HepG2 (cell line): ENCODE results near the gene CHEK2. TPM values are rescaled to one million over a fixed set of nuclear protein-coding genes. Genes with fewer than 3 reads are reported as not detected.

Source experiments
- ATAC-seq: fragments of 200-7000 bp; cut with Tn5 transposase; 3 replicates; pipeline ENCODE4 v1.9.1; 2020; ENCODE audit warnings: mild to moderate bottlenecking, moderate library complexity
- BruUV-seq: library from RNA; stranded (reverse); fragments of 400-500 nt; replicated peaks from 2 replicates; lab custom pipeline; 2021; lab: Mats Ljungman, UMichigan
- CTCF ChIA-PET: fragments of 300-600 bp; formaldehyde crosslinking; extraction: SDS; loops from one replicate; lab custom pipeline; 2021; ENCODE audit warnings: low total read pairs, inconsistent platforms, low intra/inter-chr PET ratio; lab: Yijun Ruan, JAX
- POLR2A ChIA-PET: fragments of 350-600 bp; sonication (Branson Sonifier 250); formaldehyde crosslinking; loops from one replicate; lab custom pipeline; 2020; ENCODE audit warnings: antibody characterized with exemption, inconsistent platforms; lab: Yijun Ruan, JAX
- DNase-seq: peaks from one replicate; pipeline ENCODE4 v3.0.0-alpha.2; 2015; ENCODE audit warnings: low spot score
- FAIRE-seq: peaks from 3 replicates; lab custom pipeline; 2011; peaks lifted over from hg19 to GRCh38; lab: Jason Lieb, UNC
- H2AFZ ChIP-seq: one replicate; pipeline ENCODE4 v1.6.1; 2011; ENCODE audit warnings: low read length, inconsistent platforms
- H3K27ac ChIP-seq: fragments of 300-600 bp; 3 replicates; pipeline ENCODE4 v1.8.0; 2011; ENCODE audit warnings: mixed run types, mild to moderate bottlenecking, mixed read lengths, low read length, inconsistent platforms; ENCODE audit not compliant: insufficient read depth; ENCODE audit errors: extremely low read length
- H3K27me3 ChIP-seq, 2 experiments: fragments of 200-600 bp in 1 of 2; 2 replicates in 1 of 2; 3 replicates in 1 of 2; pipeline versions ENCODE4 v1.6.0 to v1.8.0; 2011; ENCODE audit warnings: low read length in 2 of 2, mild to moderate bottlenecking in 2 of 2, moderate library complexity in 2 of 2, inconsistent platforms in 1 of 2; ENCODE audit not compliant: insufficient read depth in 2 of 2, control insufficient read depth in 1 of 2
- H3K36me3 ChIP-seq, 2 experiments: fragments of 200-600 bp in 1 of 2; replicated peaks in 1 of 2; 2 replicates in 1 of 2; 3 replicates in 1 of 2; pipeline versions ENCODE4 v1.5.1 to v1.8.0; 2011; ENCODE audit warnings: low read length in 2 of 2, inconsistent platforms in 1 of 2; ENCODE audit not compliant: insufficient read depth in 2 of 2, control insufficient read depth in 1 of 2
- H3K4me1 ChIP-seq: 2 replicates; pipeline ENCODE4 v1.5.1; 2012; ENCODE audit warnings: low read length, inconsistent platforms; ENCODE audit not compliant: insufficient read depth
- H3K4me2 ChIP-seq: 2 replicates; pipeline ENCODE4 v1.6.0; 2011; ENCODE audit warnings: low read depth, low read length, inconsistent platforms
- H3K4me3 ChIP-seq, 3 experiments: fragments of 200-600 bp in 1 of 3; sonication (generic), shearing (Covaris generic) in 1 of 3; replicated peaks in 1 of 3; 2 replicates each; pipeline ENCODE4 v1.5.1; 2011 to 2016; ENCODE audit warnings: low read length in 3 of 3, inconsistent platforms in 2 of 3, low read depth in 2 of 3, mild to moderate bottlenecking in 2 of 3, control low read depth in 1 of 3, mixed read lengths in 1 of 3; ENCODE audit not compliant: insufficient read depth in 1 of 3
- H3K79me2 ChIP-seq: one replicate; pipeline ENCODE4 v1.6.1; 2011; ENCODE audit warnings: low read length, inconsistent platforms; ENCODE audit not compliant: insufficient read depth
- H3K9ac ChIP-seq: 2 replicates; pipeline ENCODE4 v1.6.0; 2011; ENCODE audit warnings: mild to moderate bottlenecking, low read depth, low read length, inconsistent platforms; ENCODE audit not compliant: insufficient read depth
- H3K9me3 ChIP-seq: 2 replicates; pipeline ENCODE4 v1.5.1; 2012; ENCODE audit warnings: mild to moderate bottlenecking, low read length
- H4K20me1 ChIP-seq: 2 replicates; pipeline ENCODE4 v1.6.0; 2011; ENCODE audit warnings: inconsistent platforms, mild to moderate bottlenecking, low read length, moderate library complexity; ENCODE audit not compliant: insufficient read depth
- CHCHD3 ChIP-seq: sonication (generic); formaldehyde crosslinking; IDR thresholded peaks from 2 replicates; pipeline ENCODE4 v1.8.0; 2022; ENCODE audit warnings: mild to moderate bottlenecking, missing genetic modification reagents, moderate library complexity
- HNF4A ChIP-seq: sonication (generic); formaldehyde crosslinking; IDR thresholded peaks from 2 replicates; pipeline ENCODE4 v1.4.0; 2020; ENCODE audit warnings: missing genetic modification reagents
- IKZF1 ChIP-seq: fragments of 450-650 bp; IDR thresholded peaks from 2 replicates; pipeline ENCODE4 v1.7.1; 2016
- MIER2 ChIP-seq: IDR thresholded peaks from 2 replicates; pipeline ENCODE4 v1.6.1; 2016; ENCODE audit warnings: missing biosample characterization, missing genetic modification reagents
- SNRNP70 ChIP-seq: fragments of 200-400 bp; formaldehyde crosslinking; IDR thresholded peaks from 2 replicates; pipeline ENCODE4 v1.6.1; 2017; ENCODE audit warnings: mild to moderate bottlenecking, low read depth, low read length, moderate library complexity
- TERF1 ChIP-seq: sonication (generic); formaldehyde crosslinking; IDR thresholded peaks from 2 replicates; pipeline ENCODE4 v1.8.0; 2022; ENCODE audit warnings: mild to moderate bottlenecking, missing genetic modification reagents, moderate library complexity
- ZNF124 ChIP-seq: sonication (generic); formaldehyde crosslinking; IDR thresholded peaks from 2 replicates; pipeline ENCODE4 v1.4.0; 2020; ENCODE audit warnings: missing genetic modification reagents
- ZNF33B ChIP-seq: sonication (generic); formaldehyde crosslinking; IDR thresholded peaks from 2 replicates; pipeline ENCODE4 v1.5.1; 2020; ENCODE audit warnings: mild to moderate bottlenecking, missing genetic modification reagents
- ZNF746 ChIP-seq: sonication (generic); formaldehyde crosslinking; IDR thresholded peaks from 2 replicates; pipeline ENCODE4 v1.8.0; 2022; ENCODE audit warnings: mild to moderate bottlenecking, missing genetic modification reagents
- ZNF792 ChIP-seq: IDR thresholded peaks from 2 replicates; pipeline ENCODE4 v1.6.1; 2016
- WGBS: methylation state at CpG from one replicate; pipeline ENCODE4 v1.1.6; 2017; ENCODE audit warnings: low lambda C conversion rate; 5-methylcytosine and 5-hydroxymethylcytosine counted together
- in situ Hi-C: cut with HindIII; loops from 2 replicates; pipeline ENCODE4 v1.10.0; 2017; ENCODE audit warnings: low pct_unique_long_range_greater_than_20kb; ENCODE audit not compliant: extremely low pct_ligation_motif_present
- intact Hi-C: fragments of 100-400 bp; cut with micrococcal nuclease; formaldehyde crosslinking; loops from one replicate; pipeline ENCODE4 v1.10.0; 2022; ENCODE audit not compliant: unreplicated experiment
- polyA plus RNA-seq, 8 experiments: library from polyadenylated mRNA; depleted of rRNA in 3 of 8; stranded (reverse) in 7 of 8; unstranded in 1 of 8; fragments of >200 nt; fragmentation: Illumina TruSeq in 4 of 8; extraction: Trizol in 4 of 8; gene quantifications; 2 replicates each; pipeline versions ENCODE4 v1.2.1 to v1.2.3, GENCODE V29; 2011 to 2016; ENCODE audit warnings: low read depth in 4 of 8, missing spikeins in 1 of 8, mixed read lengths in 1 of 8; ENCODE audit not compliant: insufficient read depth in 1 of 8
- total RNA-seq, 5 experiments: library from RNA; depleted of rRNA; stranded (reverse); fragments of >200 nt; fragmentation: Illumina TruSeq; extraction: Trizol; gene quantifications; 2 replicates each; pipeline ENCODE4 v1.2.3, GENCODE V29; 2016; ENCODE audit warnings: low read depth in 1 of 5
- TF ChIP-seq, protein P1 (sequence below): sonication (generic); formaldehyde crosslinking; IDR thresholded peaks from 2 replicates; pipeline ENCODE4 v1.5.1; 2020; ENCODE audit warnings: missing genetic modification reagents, mild to moderate bottlenecking, borderline replicate concordance
- TF ChIP-seq, protein P2 (sequence below): sonication (generic); formaldehyde crosslinking; IDR thresholded peaks from 2 replicates; pipeline ENCODE4 v1.4.0; 2020; ENCODE audit warnings: missing genetic modification reagents
- TF ChIP-seq, protein P3 (sequence below): IDR thresholded peaks from 2 replicates; pipeline ENCODE4 v1.6.1; 2016; ENCODE audit warnings: low read depth, control low read depth

The CHEK2 gene
- total and polyA plus RNA-seq, 2 of the 13 experiments (the other 11 are each of a cell fraction or from before 2014, with no cell fraction given) = 27.0 to 40.5 TPM

GRCh38 chr22:28783786-28784671 is 42.4 kb upstream of the CHEK2 start:
- H3K27ac ChIP-seq = peak overlapping the region; percentile 84
- no peaks in the 10 kb centered on the region for H3K27me3 ChIP-seq
- DNase-seq = peak; percentile 96
- H3K9me3 ChIP-seq = no peaks in the 10 kb centered on the region
- intact Hi-C loops = loop anchor here (5.0 kb wide), 2 partner anchors 42 to 182 kb away; partner anchors contain the start of genes CHEK2 and HSCB
- no peaks in the 10 kb centered on the region for H4K20me1 ChIP-seq
- peaks cover 10 to 45% of the 10 kb centered on the region in 2 experiments for H3K36me3 ChIP-seq
- ChIA-PET CTCF (no interaction called here), POLR2A (interaction anchor here (0.6 to 6.6 kb wide), 25 partner anchors 10 to 257 kb away, joined by 3 to 140 read pairs (median 6); partner anchors contain the start of genes CCDC117, TTC28 and XBP1)
- in situ Hi-C loops = loop anchor here (10.0 kb wide), 1 partner anchor 179 kb away; no protein-coding TSS in a partner anchor
- WGBS = 0% methylated on average over 4 of the region's 4 CpGs
- H3K4me3 ChIP-seq = peak overlapping the region in 2 of 3 experiments; percentile 17 to 35; a peak in 2 of 6 replicates
- peak overlapping the region; percentile 71 for H3K9ac ChIP-seq
- H3K79me2 ChIP-seq = peaks cover 40% of the 10 kb centered on the region
- H2AFZ ChIP-seq = no peak overlapping the region
- BruUV-seq = TSS peak; percentile 98
- peak; percentile 99 for FAIRE-seq
- H3K4me1 ChIP-seq = peaks cover 61% of the 10 kb centered on the region
- ATAC-seq = peak; percentile 98
- peak overlapping the region; percentile 66 for H3K4me2 ChIP-seq
- TF ChIP-seq, protein P1, sequence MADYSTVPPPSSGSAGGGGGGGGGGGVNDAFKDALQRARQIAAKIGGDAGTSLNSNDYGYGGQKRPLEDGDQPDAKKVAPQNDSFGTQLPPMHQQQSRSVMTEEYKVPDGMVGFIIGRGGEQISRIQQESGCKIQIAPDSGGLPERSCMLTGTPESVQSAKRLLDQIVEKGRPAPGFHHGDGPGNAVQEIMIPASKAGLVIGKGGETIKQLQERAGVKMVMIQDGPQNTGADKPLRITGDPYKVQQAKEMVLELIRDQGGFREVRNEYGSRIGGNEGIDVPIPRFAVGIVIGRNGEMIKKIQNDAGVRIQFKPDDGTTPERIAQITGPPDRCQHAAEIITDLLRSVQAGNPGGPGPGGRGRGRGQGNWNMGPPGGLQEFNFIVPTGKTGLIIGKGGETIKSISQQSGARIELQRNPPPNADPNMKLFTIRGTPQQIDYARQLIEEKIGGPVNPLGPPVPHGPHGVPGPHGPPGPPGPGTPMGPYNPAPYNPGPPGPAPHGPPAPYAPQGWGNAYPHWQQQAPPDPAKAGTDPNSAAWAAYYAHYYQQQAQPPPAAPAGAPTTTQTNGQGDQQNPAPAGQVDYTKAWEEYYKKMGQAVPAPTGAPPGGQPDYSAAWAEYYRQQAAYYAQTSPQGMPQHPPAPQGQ (CRISPR knock-in tag) = no peak
- TF ChIP-seq IKZF1 = no peak
- TF ChIP-seq ZNF124 (CRISPR knock-in tag) = no peak
- TF ChIP-seq, protein P2, sequence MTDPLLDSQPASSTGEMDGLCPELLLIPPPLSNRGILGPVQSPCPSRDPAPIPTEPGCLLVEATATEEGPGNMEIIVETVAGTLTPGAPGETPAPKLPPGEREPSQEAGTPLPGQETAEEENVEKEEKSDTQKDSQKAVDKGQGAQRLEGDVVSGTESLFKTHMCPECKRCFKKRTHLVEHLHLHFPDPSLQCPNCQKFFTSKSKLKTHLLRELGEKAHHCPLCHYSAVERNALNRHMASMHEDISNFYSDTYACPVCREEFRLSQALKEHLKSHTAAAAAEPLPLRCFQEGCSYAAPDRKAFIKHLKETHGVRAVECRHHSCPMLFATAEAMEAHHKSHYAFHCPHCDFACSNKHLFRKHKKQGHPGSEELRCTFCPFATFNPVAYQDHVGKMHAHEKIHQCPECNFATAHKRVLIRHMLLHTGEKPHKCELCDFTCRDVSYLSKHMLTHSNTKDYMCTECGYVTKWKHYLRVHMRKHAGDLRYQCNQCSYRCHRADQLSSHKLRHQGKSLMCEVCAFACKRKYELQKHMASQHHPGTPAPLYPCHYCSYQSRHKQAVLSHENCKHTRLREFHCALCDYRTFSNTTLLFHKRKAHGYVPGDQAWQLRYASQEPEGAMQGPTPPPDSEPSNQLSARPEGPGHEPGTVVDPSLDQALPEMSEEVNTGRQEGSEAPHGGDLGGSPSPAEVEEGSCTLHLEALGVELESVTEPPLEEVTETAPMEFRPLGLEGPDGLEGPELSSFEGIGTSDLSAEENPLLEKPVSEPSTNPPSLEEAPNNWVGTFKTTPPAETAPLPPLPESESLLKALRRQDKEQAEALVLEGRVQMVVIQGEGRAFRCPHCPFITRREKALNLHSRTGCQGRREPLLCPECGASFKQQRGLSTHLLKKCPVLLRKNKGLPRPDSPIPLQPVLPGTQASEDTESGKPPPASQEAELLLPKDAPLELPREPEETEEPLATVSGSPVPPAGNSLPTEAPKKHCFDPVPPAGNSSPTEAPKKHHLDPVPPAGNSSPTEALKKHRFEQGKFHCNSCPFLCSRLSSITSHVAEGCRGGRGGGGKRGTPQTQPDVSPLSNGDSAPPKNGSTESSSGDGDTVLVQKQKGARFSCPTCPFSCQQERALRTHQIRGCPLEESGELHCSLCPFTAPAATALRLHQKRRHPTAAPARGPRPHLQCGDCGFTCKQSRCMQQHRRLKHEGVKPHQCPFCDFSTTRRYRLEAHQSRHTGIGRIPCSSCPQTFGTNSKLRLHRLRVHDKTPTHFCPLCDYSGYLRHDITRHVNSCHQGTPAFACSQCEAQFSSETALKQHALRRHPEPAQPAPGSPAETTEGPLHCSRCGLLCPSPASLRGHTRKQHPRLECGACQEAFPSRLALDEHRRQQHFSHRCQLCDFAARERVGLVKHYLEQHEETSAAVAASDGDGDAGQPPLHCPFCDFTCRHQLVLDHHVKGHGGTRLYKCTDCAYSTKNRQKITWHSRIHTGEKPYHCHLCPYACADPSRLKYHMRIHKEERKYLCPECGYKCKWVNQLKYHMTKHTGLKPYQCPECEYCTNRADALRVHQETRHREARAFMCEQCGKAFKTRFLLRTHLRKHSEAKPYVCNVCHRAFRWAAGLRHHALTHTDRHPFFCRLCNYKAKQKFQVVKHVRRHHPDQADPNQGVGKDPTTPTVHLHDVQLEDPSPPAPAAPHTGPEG (CRISPR knock-in tag) = no peak
- no peak for TF ChIP-seq TERF1
- peak; percentile 78; the same call in 1 of the 2 replicates for TF ChIP-seq ZNF792 (CRISPR knock-in tag)
- no peak; the same call in 1 of the 2 replicates for TF ChIP-seq ZNF746 (CRISPR knock-in tag)
- TF ChIP-seq MIER2 (CRISPR knock-in tag) = no peak
- no peak for TF ChIP-seq CHCHD3
- no peak for TF ChIP-seq ZNF33B
- TF ChIP-seq, protein P3, sequence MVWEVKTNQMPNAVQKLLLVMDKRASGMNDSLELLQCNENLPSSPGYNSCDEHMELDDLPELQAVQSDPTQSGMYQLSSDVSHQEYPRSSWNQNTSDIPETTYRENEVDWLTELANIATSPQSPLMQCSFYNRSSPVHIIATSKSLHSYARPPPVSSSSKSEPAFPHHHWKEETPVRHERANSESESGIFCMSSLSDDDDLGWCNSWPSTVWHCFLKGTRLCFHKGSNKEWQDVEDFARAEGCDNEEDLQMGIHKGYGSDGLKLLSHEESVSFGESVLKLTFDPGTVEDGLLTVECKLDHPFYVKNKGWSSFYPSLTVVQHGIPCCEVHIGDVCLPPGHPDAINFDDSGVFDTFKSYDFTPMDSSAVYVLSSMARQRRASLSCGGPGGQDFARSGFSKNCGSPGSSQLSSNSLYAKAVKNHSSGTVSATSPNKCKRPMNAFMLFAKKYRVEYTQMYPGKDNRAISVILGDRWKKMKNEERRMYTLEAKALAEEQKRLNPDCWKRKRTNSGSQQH (CRISPR knock-in tag) = no peak
- no peak for TF ChIP-seq SNRNP70
- TF ChIP-seq HNF4A (CRISPR knock-in tag) = peak; percentile 40; the same call in 1 of the 2 replicates
